ENCODE results near the gene AMPH.
"Not testable (repeated sequence)": the region's sequence is repeated elsewhere in the genome, so short reads cannot be mapped to it uniquely, and the experiment has no call there.

AMPH gene

GRCh38 chr7:38394660-38395059 lies 236.5 kb downstream of the AMPH start:
- no peak for DNase-seq (ENCODE audit: low read depth)

- DNase-seq (ENCODE audit: low read depth) = no peak
Observed at GRCh38 chr7:38393874-38394273, 237.3 kb downstream of the AMPH start.

DNA sequence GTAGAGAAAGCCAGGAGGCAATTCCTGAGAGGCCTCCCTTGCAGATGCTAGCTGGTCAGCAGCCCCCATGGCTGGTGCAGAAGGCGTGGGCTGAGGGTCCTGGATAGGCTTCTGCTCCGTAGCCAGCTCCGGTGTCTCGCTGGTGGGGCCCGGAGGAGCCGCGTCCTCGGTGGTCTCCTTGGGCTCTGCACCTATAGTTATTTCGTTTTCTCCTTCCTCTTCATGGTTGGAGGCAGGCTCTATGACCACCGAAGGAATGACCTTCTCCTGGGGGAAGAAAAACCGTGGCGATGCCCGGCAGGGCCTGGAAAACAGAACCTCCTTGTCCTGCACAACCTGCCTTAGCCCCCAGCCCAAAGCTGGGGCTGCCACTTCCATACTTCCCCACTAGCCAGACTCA lies 239.4 kb downstream of the AMPH start:
- no peak for DNase-seq (ENCODE audit: low read depth)

DNA sequence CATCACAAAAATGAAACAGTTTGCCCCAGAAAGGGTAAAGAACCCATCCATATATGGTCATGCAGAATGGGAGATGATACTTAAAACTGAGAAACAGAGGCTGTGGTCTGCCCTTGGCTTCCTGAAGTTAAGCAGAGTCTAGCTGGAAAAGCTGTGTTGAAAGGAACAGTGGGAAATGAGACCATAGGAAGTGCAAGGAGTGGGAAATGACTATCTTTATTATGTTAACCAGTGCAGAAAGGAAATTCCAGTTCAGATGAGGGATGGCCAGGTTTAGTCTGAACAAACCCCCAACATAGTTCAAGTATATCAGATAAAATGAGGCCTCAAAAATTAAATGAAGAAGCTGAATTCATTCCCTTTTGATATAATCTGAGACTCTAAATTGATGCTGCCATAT lies 245.5 kb downstream of the AMPH start:
- no peak for DNase-seq (ENCODE audit: low read depth)

DNA sequence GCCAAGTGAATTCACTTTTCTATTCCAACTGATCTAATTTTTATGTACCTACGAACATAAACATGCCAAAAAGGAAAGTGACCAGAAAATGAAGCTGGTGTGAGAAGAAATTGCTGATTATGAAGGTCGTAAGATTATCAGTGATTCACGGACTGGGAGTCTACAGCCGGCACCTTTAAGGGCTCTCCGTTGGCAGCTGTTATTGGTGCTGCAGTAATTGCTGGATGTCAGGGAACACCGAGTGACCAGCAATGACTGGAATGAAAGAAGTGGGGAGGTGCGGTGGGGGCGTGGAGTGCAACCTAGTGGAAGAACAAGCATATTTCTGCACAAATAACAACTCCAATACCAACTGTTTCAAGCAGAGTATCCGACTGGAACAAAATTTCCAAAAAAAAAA lies 247.9 kb downstream of the AMPH start:
- DNase-seq (ENCODE audit: low read depth) = no peak

DNA sequence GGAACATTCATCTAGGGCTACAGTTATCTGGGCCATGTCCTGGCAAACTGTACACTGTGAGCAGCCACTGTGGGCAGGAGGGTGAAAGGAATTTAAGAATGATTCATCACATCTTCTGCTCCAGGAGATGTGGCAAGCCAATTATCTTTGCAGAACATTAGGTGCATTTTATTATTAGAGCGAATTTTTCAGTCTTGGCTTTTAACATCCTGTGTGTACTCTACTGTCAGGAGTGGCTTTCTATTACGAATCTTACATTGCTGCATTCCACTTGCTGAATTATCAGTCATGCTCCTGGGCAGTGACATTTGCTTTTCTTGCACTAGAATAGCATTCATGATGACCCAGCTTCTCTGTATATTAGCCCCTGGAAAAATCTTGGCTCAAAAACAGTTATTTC lies 248.5 kb downstream of the AMPH start:
- DNase-seq (ENCODE audit: low read depth) = peak; percentile 21

DNA sequence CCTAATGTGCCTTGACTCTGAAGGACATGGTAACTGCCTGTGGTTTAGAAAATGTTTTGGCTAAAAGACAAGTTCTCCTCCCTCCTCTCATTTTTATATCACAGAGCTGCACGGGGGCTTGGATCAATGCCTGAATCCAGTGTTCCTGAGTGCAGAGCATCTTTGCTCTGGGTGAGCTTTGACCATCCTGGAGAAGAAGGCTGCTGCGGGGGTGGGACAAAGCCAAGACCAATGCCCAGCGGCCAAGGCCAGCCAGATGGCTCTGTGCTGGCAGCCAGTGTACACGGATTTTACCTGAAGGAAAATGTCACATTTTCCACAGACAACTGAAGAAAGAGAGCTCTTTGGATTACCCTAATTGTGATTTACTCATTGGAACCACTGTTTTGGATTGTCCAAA lies 255.7 kb downstream of the AMPH start:
- no peak for DNase-seq (ENCODE audit: low read depth)

DNA sequence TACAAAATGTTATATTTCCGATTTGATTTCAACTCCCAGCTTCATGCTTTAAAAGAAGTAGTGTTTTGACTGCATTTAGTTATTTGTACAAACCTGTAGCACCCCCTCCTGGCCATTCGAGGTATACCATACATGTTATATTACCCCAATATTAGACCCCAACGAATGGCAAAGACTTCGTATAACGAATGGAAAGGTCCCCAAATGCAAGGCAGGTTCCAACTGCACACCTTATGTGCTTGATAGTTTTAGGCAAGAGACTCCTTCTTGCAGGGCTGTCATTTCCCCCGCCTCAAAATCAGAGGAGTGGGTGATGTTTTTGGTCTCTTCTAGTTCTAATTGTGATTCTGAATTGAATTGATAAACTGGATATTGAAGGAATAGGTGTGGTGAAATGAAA lies 256.7 kb downstream of the AMPH start:
- DNase-seq (ENCODE audit: low read depth) = peak; percentile 13

GRCh38 chr7:38373155-38373554 lies 258.0 kb downstream of the AMPH start:
- no peak for DNase-seq (ENCODE audit: low read depth)

DNA sequence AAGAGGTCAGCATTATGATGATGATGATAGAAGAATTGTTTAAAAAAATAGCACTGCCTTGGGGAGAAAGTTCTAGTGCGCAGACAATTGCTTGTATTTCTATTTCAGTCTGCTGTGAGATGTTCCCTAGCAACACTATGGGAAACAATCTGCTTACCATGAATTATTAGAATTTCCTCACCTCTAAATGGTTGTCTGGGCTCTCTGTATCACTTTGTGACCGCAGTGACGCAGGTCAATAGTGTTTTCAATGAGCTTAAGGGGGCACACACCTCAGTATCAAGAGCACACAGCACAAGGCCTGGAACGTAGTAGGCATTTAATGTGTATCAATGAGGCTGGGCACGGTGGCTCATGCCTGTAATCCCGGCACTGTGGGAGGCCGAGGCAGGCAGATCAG lies 258.9 kb downstream of the AMPH start:
- no peak for DNase-seq (ENCODE audit: low read depth)

DNA sequence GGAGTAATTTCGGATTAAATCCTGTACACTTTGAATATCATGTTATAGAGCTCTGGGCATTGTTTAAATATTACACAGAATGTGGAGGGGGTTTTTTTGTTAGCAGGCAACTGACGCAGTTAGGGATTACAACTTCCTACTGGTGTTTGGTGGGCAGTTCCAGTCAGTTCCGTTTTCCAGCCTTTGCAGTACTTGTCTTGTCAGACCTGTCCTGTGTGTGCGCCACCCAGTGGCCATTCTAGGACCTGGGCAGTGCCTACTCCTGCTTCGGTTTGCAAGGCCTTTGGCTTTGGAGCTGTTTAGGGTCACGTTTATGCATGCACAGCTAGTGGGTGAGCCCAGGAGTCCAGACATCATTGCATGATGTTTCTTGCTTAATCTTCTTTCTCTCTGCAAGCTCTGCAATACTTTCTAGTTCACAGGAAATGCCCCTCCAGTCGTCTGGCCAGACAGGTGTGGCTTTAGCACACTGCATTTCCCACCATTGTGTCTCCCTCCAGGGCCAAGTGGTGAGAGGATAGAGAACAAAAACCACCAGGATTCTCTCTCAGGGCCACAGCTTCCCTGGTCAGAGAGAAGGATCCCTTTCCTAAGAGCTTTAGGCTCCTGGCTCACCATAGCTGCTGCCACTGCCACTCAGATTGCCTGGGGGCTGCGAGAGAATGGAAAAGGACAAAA lies 261.2 kb downstream of the AMPH start:
- peak; percentile 85 for DNase-seq (ENCODE audit: low read depth)

DNA sequence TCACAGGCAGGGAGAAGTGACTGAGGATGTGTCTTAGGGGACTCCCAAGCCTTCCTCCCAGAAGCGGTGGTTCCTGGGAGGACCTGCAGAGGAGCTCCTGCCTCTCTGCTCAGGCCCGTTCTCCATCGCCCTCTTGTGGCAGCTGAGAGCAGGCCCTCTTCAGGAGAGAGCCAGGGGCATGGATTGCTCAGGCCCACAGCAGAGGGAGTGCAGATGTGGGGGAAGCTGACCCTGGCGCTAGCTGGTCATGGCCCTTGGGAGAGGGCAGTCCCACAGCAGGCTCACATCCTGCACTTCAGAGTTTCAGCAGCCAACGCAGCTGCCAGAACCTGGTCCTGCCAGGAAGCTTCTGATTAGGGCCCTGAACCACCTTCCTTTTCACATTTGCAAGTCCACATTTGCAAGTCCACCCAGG lies 263.0 kb downstream of the AMPH start:
- peak; percentile 64 for DNase-seq (ENCODE audit: low read depth)

- DNase-seq (ENCODE audit: low read depth) = no peak
Observed at GRCh38 chr7:38367301-38367890, 263.8 kb downstream of the AMPH start.

DNA sequence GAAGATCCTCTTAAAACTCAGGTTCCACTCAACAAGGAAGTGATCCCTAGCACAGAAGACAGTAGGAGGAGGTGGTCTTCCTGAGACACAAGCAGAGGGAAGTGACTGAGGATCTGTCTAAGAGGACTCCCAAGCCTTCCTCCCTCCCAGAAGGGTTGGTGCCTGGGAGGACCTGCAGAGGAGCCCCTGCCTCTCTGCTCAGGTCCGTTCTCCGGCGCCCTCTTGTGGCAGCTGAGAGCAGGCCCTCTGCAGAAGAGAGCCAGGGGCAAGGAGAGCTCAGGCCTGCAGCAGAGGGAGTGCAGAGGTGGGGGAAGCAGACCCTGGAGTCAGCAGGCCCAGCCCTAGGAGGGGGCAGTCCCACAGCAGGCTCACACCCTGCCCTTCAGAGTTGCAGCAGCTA lies 267.8 kb downstream of the AMPH start:
- not testable (repeated sequence) for DNase-seq (ENCODE audit: low read depth)

DNA sequence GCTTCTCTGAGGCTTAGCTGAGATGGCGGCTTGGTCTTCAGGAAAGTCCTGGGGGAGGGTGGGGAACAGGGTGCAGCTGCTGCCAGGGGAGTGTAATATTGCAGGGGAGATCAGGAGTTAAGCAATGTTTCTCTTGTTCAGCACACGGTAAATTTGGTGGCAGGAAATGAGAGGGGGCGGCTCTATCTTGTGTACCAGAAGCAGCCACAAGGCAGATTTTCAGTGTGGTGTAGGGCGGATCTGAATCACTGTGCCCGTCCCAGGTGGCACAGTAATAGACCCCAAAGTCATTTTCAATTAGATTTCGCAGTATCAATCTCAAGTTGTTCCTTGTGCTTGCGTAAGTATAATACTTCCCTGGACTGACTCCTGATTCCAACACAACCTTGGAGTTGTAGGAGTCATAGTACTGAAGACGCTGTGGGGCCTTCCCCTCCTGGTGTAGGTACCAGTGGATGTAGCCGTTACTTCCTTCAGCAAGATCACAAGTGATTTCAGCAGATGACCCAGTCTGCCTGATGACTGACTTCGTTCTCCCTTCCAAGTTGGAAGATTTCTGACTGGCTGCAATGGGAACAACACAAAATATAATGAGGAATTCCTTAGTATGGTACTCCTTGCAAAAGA lies 268.4 kb downstream of the AMPH start:
- not testable (repeated sequence) for DNase-seq (ENCODE audit: low read depth)

DNA sequence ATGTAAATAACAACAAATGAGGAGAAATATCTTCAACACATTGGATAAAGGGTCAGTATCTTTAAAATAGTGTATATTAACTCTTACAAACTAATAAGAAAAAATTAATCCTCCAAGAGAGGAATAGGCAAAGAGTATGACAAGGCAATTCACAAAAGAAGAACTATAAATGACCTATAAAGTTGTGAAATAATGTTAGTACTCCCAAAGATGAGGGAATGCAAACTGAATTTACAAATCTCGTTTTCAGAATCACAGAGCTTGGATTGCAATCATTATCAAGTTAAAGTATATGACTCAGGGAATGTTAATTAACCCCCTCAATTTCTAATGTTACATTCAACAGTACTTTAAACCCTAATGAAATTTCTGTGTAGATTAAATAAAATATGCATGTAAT lies 270.4 kb downstream of the AMPH start:
- no peak for DNase-seq (ENCODE audit: low read depth)

GRCh38 chr7:38359071-38359601 lies 272.0 kb downstream of the AMPH start:
- DNase-seq (ENCODE audit: low read depth) = not testable (repeated sequence)

- not testable (repeated sequence) for DNase-seq (ENCODE audit: low read depth)
Observed at GRCh38 chr7:38358273-38358831, 272.8 kb downstream of the AMPH start.

- not testable (repeated sequence) for DNase-seq (ENCODE audit: low read depth)
Observed at GRCh38 chr7:38354271-38354851, 276.8 kb downstream of the AMPH start.

DNA sequence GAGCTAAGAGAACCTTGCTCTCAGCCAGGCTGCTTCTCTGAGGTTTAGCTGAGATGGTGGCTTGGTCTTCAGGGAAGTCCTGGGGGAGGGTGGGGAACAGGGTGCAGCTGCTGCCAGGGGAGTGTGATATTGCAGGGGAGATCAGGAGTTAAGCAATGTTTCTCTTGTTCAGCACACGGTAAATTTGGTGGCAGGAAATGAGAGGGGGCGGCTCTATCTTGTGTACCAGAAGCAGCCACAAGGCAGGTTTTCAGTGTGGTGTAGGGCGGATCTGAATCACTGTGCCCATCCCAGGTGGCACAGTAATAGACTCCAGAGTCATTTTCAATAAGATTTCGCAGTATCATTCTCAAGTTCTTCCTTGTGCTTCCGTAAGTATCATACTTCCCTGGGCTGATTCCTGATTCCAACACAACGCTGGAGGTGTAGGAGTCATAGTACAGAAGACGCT lies 277.7 kb downstream of the AMPH start:
- not testable (repeated sequence) for DNase-seq (ENCODE audit: low read depth)

- DNase-seq (ENCODE audit: low read depth) = no peak
Observed at GRCh38 chr7:38351601-38352000, 279.6 kb downstream of the AMPH start.

GRCh38 chr7:38350777-38351176 lies 280.4 kb downstream of the AMPH start:
- DNase-seq (ENCODE audit: low read depth) = not testable (repeated sequence)
